Smooth muscle cell of the pulmonary artery (primary cell): Measurements from ENCODE around the gene CASTOR1. TPM values are rescaled to one million over a fixed set of nuclear protein-coding genes. Genes with fewer than 3 reads are reported as not detected.

Experiments used
- total RNA-seq: library from RNA; depleted of rRNA; stranded (reverse); fragments of >200 nt; gene quantifications from 2 replicates; pipeline ENCODE4 v1.2.3, GENCODE V29; 2014

The CASTOR1 gene
- 7.5 and 10.4 TPM in 2 replicates for total RNA-seq

GRCh38 chr22:30289141-30289979 is at the start of gene CASTOR1:
Gene CASTOR1, minus strand, starts transcription at chr22:30289505. Its CDS starts 8 bp downstream, at chr22:30289497.

GRCh38 chr22:30326706-30327362 is 37.5 kb upstream of the CASTOR1 start, which contains the start of gene TBC1D10A:
Gene TBC1D10A, minus strand, starts transcription at chr22:30326941. Its CDS starts 60 bp downstream, at chr22:30326881.

GRCh38 chr22:30266445-30267381 is 22.6 kb downstream of the CASTOR1 start, which contains the start of gene OSM:
Gene OSM, minus strand, starts transcription at chr22:30266851. Its CDS starts 52 bp downstream, at chr22:30266799.

GRCh38 chr22:30245985-30246813 is 43.1 kb downstream of the CASTOR1 start, which contains the start of gene LIF:
Gene LIF, minus strand, starts transcription at chr22:30246759. Its CDS starts 64 bp downstream, at chr22:30246695.

Other genes with a start within 250 kb of the CASTOR1 start
- not detected in 2 replicates for gene HORMAD2, start 209.0 kb downstream of the CASTOR1 start, total RNA-seq
- gene LIF, start 42.7 kb downstream of the CASTOR1 start, total RNA-seq = 46.1 and 47.4 TPM in 2 replicates
- gene OSM, start 22.7 kb downstream of the CASTOR1 start, total RNA-seq = not detected in 2 replicates
- 13.7 and 14.1 TPM in 2 replicates for gene TBC1D10A, start 37.4 kb upstream of the CASTOR1 start, total RNA-seq
- gene SF3A1, start 67.4 kb upstream of the CASTOR1 start, total RNA-seq = 29.3 and 39.6 TPM in 2 replicates
- 1.8 and 2.2 TPM in 2 replicates for gene CCDC157, start 67.5 kb upstream of the CASTOR1 start, total RNA-seq
- 30.5 and 42.6 TPM in 2 replicates for gene RNF215, start 97.9 kb upstream of the CASTOR1 start, total RNA-seq
- gene SEC14L2, start 107.5 kb upstream of the CASTOR1 start, total RNA-seq = 12.7 and 15.9 TPM in 2 replicates
- gene MTFP1, start 136.3 kb upstream of the CASTOR1 start, total RNA-seq = 5.4 and 10.4 TPM in 2 replicates
- gene SEC14L3, start 182.5 kb upstream of the CASTOR1 start, total RNA-seq = not detected in 2 replicates
- 0.07 and 0.13 TPM in 2 replicates for gene SEC14L4, start 216.2 kb upstream of the CASTOR1 start, total RNA-seq